ENCODE measurements around the gene ZNF362.

DNA sequence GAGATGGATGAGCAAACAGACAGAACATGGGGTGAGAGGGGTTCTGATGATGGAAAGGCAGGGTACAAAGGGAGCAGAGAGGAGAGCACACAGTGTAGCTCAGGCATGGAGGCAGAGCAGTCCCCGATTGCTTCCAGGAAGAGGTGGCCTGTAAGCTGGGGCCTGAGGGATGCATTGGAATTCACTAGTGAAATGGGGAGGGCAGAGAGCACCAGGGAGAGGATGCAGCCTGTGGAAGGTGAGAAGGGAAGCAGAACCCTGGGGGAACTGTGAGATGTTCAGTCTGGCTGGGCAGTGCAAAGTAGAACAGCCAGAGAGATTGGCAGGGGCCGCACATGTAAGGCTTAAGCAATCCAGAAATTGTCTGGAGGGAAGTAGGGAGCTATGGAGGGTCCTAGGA, 12.2 kb downstream of the ZNF362 start:
- no peak for TF ChIP-seq CTCF (IDR thresholded peaks at IDR 0.05)
- no peak for TF ChIP-seq EZH2phosphoT487 (IDR thresholded peaks at IDR 0.05)

Data from neural progenitor cell (in vitro differentiated cells).